H1 (cell line): Measurements from ENCODE around the gene CCDC40. TPM values are rescaled to one million over a fixed set of nuclear protein-coding genes. Genes with fewer than 3 reads are reported as not detected.

ENCODE experiments used
- CTCF ChIA-PET: fragments of 300-600 bp; sonication (Branson Sonifier 250); formaldehyde crosslinking; loops from one replicate; lab custom pipeline; 2021; ENCODE audit not compliant: partially characterized antibody; lab: Charles Lee
- POLR2A ChIA-PET: fragments of 300-600 bp; sonication (Branson Sonifier 250); formaldehyde crosslinking; loops from one replicate; lab custom pipeline; 2021; ENCODE audit warnings: inconsistent platforms; ENCODE audit not compliant: partially characterized antibody; lab: Charles Lee
- DNase-seq, 2 experiments: peaks; one replicate each; pipeline versions ENCODE4 v3.0.0 to v3.0.0-alpha.2; 2010 to 2022; ENCODE audit warnings: low spot score in 2 of 2, low read depth in 1 of 2, mixed read lengths in 1 of 2
- FAIRE-seq: peaks from 2 replicates; lab custom pipeline; 2011; peaks lifted over from hg19 to GRCh38; lab: Jason Lieb, UNC
- H2AFZ ChIP-seq: 2 replicates; pipeline ENCODE4 v1.8.1; 2012; ENCODE audit warnings: low read length, inconsistent platforms
- H2AK5ac ChIP-seq: 2 replicates; pipeline ENCODE4 v1.6.1; 2013; ENCODE audit warnings: low read depth, low read length
- H2BK120ac ChIP-seq: replicated peaks from 2 replicates; pipeline ENCODE3; 2013; ENCODE audit warnings: low read depth, low read length, inconsistent platforms
- H2BK12ac ChIP-seq: 2 replicates; pipeline ENCODE4 v1.6.1; 2013; ENCODE audit warnings: low read depth, low read length
- H2BK15ac ChIP-seq: 2 replicates; pipeline ENCODE4 v1.6.1; 2013; ENCODE audit warnings: low read length
- H2BK20ac ChIP-seq: 2 replicates; pipeline ENCODE4 v1.6.1; 2013; ENCODE audit warnings: low read length
- H2BK5ac ChIP-seq: 2 replicates; pipeline ENCODE4 v1.6.1; 2013; ENCODE audit warnings: low read depth, low read length
- H3K14ac ChIP-seq: 2 replicates; pipeline ENCODE4 v1.6.1; 2013; ENCODE audit warnings: inconsistent platforms; ENCODE audit not compliant: insufficient read length
- H3K18ac ChIP-seq: 2 replicates; pipeline ENCODE4 v1.6.1; 2013; ENCODE audit warnings: low read length; ENCODE audit errors: extremely low read depth
- H3K23ac ChIP-seq: 2 replicates; pipeline ENCODE4 v1.6.1; 2013; ENCODE audit warnings: inconsistent platforms; ENCODE audit not compliant: insufficient read length
- H3K23me2 ChIP-seq: 2 replicates; pipeline ENCODE4 v1.6.1; 2013; ENCODE audit warnings: low read depth, low read length
- H3K27ac ChIP-seq: 2 replicates; pipeline ENCODE4 v1.6.1; 2011; ENCODE audit warnings: low read depth, low read length, inconsistent platforms
- H3K27me3 ChIP-seq, 4 experiments: replicated peaks in 1 of 4; 1 replicate in 1 of 4; 2 replicates in 3 of 4; pipeline versions ENCODE4 v1.6.1 to v1.8.1; 2011 to 2013; ENCODE audit warnings: low read length in 3 of 4, mild to moderate bottlenecking in 3 of 4, inconsistent platforms in 2 of 4, mixed read lengths in 2 of 4, moderate library complexity in 1 of 4; ENCODE audit not compliant: control insufficient read depth in 3 of 4, insufficient read depth in 3 of 4; ENCODE audit errors: extremely low read depth in 1 of 4
- H3K36me3 ChIP-seq, 4 experiments: 2 replicates each; pipeline versions ENCODE4 v1.6.1 to v1.8.1; 2011 to 2013; ENCODE audit warnings: mild to moderate bottlenecking in 4 of 4, low read length in 3 of 4, moderate library complexity in 2 of 4, control low read depth in 1 of 4, inconsistent platforms in 1 of 4; ENCODE audit not compliant: insufficient read depth in 4 of 4, control insufficient read depth in 2 of 4
- H3K4ac ChIP-seq: replicated peaks from 2 replicates; pipeline ENCODE3; 2013; ENCODE audit warnings: low read length, low read depth, mixed read lengths, inconsistent platforms; ENCODE audit not compliant: insufficient read length
- H3K4me1 ChIP-seq, 4 experiments: replicated peaks in 1 of 4; 1 replicate in 1 of 4; 2 replicates in 3 of 4; pipeline versions ENCODE4 v1.6.1 to v1.8.1; 2011 to 2013; ENCODE audit warnings: low read length in 3 of 4, inconsistent platforms in 2 of 4, mixed read lengths in 1 of 4; ENCODE audit not compliant: insufficient read depth in 4 of 4, control insufficient read depth in 3 of 4
- H3K4me2 ChIP-seq, 2 experiments: 2 replicates each; pipeline versions ENCODE4 v1.6.1 to v1.8.1; 2011 to 2013; ENCODE audit warnings: low read depth in 2 of 2, low read length in 2 of 2, control low read depth in 1 of 2, inconsistent platforms in 1 of 2, mild to moderate bottlenecking in 1 of 2; ENCODE audit not compliant: insufficient read depth in 1 of 2
- H3K4me3 ChIP-seq, 4 experiments: fragments of 200-600, 300-600 bp in 1 of 4; sonication (generic), shearing (Covaris generic), sonication (Bioruptor Twin) in 1 of 4; 2 replicates each; pipeline versions ENCODE4 v1.5.1 to v1.8.1; 2011 to 2016; ENCODE audit warnings: low read length in 4 of 4, low read depth in 3 of 4, control low read depth in 2 of 4, inconsistent platforms in 2 of 4, mild to moderate bottlenecking in 2 of 4, mixed read lengths in 1 of 4, moderate library complexity in 1 of 4; ENCODE audit not compliant: insufficient read depth in 2 of 4; ENCODE audit errors: extremely low read depth in 1 of 4
- H3K56ac ChIP-seq: replicated peaks from 2 replicates; pipeline ENCODE3; 2013; ENCODE audit warnings: low read depth, mild to moderate bottlenecking, mixed read lengths, low read length, inconsistent platforms; ENCODE audit not compliant: insufficient read length
- H3K79me1 ChIP-seq: 2 replicates; pipeline ENCODE4 v1.6.1; 2013; ENCODE audit warnings: low read depth, low read length, control low read depth
- H3K79me2 ChIP-seq, 2 experiments: 2 replicates each; pipeline versions ENCODE4 v1.6.1 to v1.8.1; 2012 to 2013; ENCODE audit warnings: low read length in 2 of 2, mild to moderate bottlenecking in 2 of 2, inconsistent platforms in 1 of 2; ENCODE audit not compliant: insufficient read depth in 2 of 2, control insufficient read depth in 1 of 2
- H3K9ac ChIP-seq, 4 experiments: replicated peaks in 1 of 4; 1 replicate in 1 of 4; 2 replicates in 3 of 4; pipeline versions ENCODE4 v1.6.1 to v1.8.1; 2011 to 2013; ENCODE audit warnings: low read depth in 3 of 4, low read length in 3 of 4, control low read depth in 2 of 4, mild to moderate bottlenecking in 2 of 4, moderate library complexity in 2 of 4, inconsistent platforms in 1 of 4; ENCODE audit errors: extremely low read depth in 1 of 4
- H3K9me3 ChIP-seq, 2 experiments: 2 replicates each; pipeline versions ENCODE4 v1.6.1 to v1.8.1; 2012 to 2013; ENCODE audit warnings: mild to moderate bottlenecking in 2 of 2, moderate library complexity in 2 of 2, control low read depth in 1 of 2, inconsistent platforms in 1 of 2, low read depth in 1 of 2, low read length in 1 of 2, mixed read lengths in 1 of 2; ENCODE audit not compliant: insufficient read depth in 2 of 2
- H4K20me1 ChIP-seq, 2 experiments: replicated peaks in 1 of 2; 2 replicates each; pipeline versions ENCODE3 to v1.8.1; 2011 to 2013; ENCODE audit warnings: inconsistent platforms in 2 of 2, low read length in 2 of 2, mild to moderate bottlenecking in 1 of 2; ENCODE audit not compliant: insufficient read depth in 2 of 2, control insufficient read depth in 1 of 2
- H4K5ac ChIP-seq: 2 replicates; pipeline ENCODE4 v1.6.1; 2013; ENCODE audit warnings: low read length, low read depth, mixed read lengths, inconsistent platforms; ENCODE audit not compliant: insufficient read length
- H4K8ac ChIP-seq: 2 replicates; pipeline ENCODE4 v1.8.0; 2013; ENCODE audit warnings: mild to moderate bottlenecking, moderate library complexity, low read length, inconsistent platforms; ENCODE audit not compliant: insufficient read depth; ENCODE audit errors: extremely low read depth
- H4K91ac ChIP-seq: replicated peaks from 2 replicates; pipeline ENCODE3; 2013; ENCODE audit warnings: low read length, mixed read lengths, inconsistent platforms; ENCODE audit not compliant: insufficient read length
- ATF2 ChIP-seq: IDR thresholded peaks from 2 replicates; pipeline ENCODE4 v1.6.1; 2012; ENCODE audit warnings: low read length, inconsistent platforms
- CBX8 ChIP-seq: fragments of 300-800, 300-1000 bp; sonication (generic); IDR thresholded peaks from 2 replicates; pipeline ENCODE4 v1.7.1; 2016; ENCODE audit warnings: low read depth, low read length, borderline replicate concordance
- EP300 ChIP-seq, 2 experiments: IDR thresholded peaks; 1 replicate in 1 of 2; 2 replicates in 1 of 2; pipeline ENCODE4 v1.6.1; 2011 to 2012; ENCODE audit warnings: low read depth in 2 of 2, low read length in 2 of 2, mild to moderate bottlenecking in 2 of 2, borderline replicate concordance in 1 of 2, inconsistent platforms in 1 of 2, moderate library complexity in 1 of 2
- JUND ChIP-seq: IDR thresholded peaks from 2 replicates; pipeline ENCODE4 v1.6.1; 2011; ENCODE audit warnings: mild to moderate bottlenecking, improper control_type of control experiment, low read length
- MAX ChIP-seq: IDR thresholded peaks from 2 replicates; pipeline ENCODE4 v1.6.1; 2012; ENCODE audit warnings: inconsistent platforms
- POLR2AphosphoS5 ChIP-seq: IDR thresholded peaks from 2 replicates; pipeline ENCODE4 v1.6.1; 2011; ENCODE audit warnings: low read depth, low read length
- RXRA ChIP-seq: IDR thresholded peaks from 2 replicates; pipeline ENCODE4 v1.6.1; 2011; ENCODE audit warnings: low read depth, mild to moderate bottlenecking, low read length, moderate library complexity; ENCODE audit not compliant: insufficient read depth
- SAP30 ChIP-seq: fragments of 300-600 bp; sonication (generic); IDR thresholded peaks from 2 replicates; pipeline ENCODE4 v1.7.1; 2012; ENCODE audit warnings: low read length, moderate library complexity, mild to moderate bottlenecking, inconsistent platforms; ENCODE audit not compliant: insufficient read depth, insufficient replicate concordance
- TBP ChIP-seq: IDR thresholded peaks from 2 replicates; pipeline ENCODE4 v1.6.1; 2011; ENCODE audit warnings: low read depth, low read length, improper control_type of control experiment
- WGBS, 2 experiments: shearing (Covaris generic) in 1 of 2; methylation state at CpG; one replicate each; pipeline versions ENCODE4 v1.1.6 to v1.1.7; 2013 to 2015; ENCODE audit warnings: low lambda C conversion rate in 2 of 2, mixed read lengths in 2 of 2, inconsistent platforms in 1 of 2, low coverage in 1 of 2, missing lambda C conversion rate in 1 of 2; ENCODE audit not compliant: insufficient replicate concordance in 2 of 2, insufficient coverage in 1 of 2, insufficient read length in 1 of 2; ENCODE audit errors: extremely low coverage in 1 of 2, missing lambda C conversion rate in 1 of 2; 5-methylcytosine and 5-hydroxymethylcytosine counted together
- polyA plus RNA-seq, 7 experiments: library from polyadenylated mRNA; depleted of rRNA in 3 of 7; stranded (reverse) in 5 of 7; unstranded in 2 of 7; fragments of >200 nt in 5 of 7; fragments of 200-250 nt in 2 of 7; gene quantifications; 1 replicate in 5 of 7; 2 replicates in 1 of 7; 4 replicates in 1 of 7; pipeline versions ENCODE4 v1.2.1 to v1.2.3, GENCODE V29; 2011 to 2013; ENCODE audit warnings: missing spikeins in 2 of 7, mixed read lengths in 2 of 7
- total RNA-seq: library from RNA; stranded (reverse); fragmentation: NEBNext Ultra II Directional; extraction: Animal tissue kit (Norgen Biotek cat#: 25700); gene quantifications from 2 replicates; pipeline ENCODE4 v1.2.1, GENCODE V29; 2021

The CCDC40 gene
- total and polyA plus RNA-seq, 2 of the 8 experiments (the other 6 are each of a cell fraction or from before 2014, with no cell fraction given) = 4.1 to 11.5 TPM

GRCh38 chr17:80025796-80026195 lies 10.6 kb upstream of the CCDC40 start:
- no peak overlapping the region for H2BK12ac ChIP-seq
- H3K4me3 ChIP-seq = no peak overlapping the region
- H2AK5ac ChIP-seq = no peak overlapping the region
- H3K23me2 ChIP-seq = peaks cover 14% of the 10 kb centered on the region
- no peak overlapping the region for H3K4ac ChIP-seq
- H3K56ac ChIP-seq = no peak overlapping the region
- 91% methylated on average over 10 of the region's 10 CpGs; no CpG with 5 or more reads in 1 of the 2 experiments for WGBS, 2 experiments
- H3K27ac ChIP-seq = no peak overlapping the region
- H2BK120ac ChIP-seq = no peak overlapping the region
- peaks cover 22 to 42% of the 10 kb centered on the region in 2 experiments for H4K20me1 ChIP-seq
- H3K14ac ChIP-seq = no peak overlapping the region
- no peak for FAIRE-seq
- H3K4me1 ChIP-seq = peaks cover 0 to 11% (median 4%) of the 10 kb centered on the region in 4 experiments; a peak in 6 of 7 replicates
- H2AFZ ChIP-seq = no peak overlapping the region
- CTCF ChIA-PET = interaction anchor here (10.8 kb wide), 1 partner anchor 18 kb away, joined by 110 read pairs; no protein-coding TSS in a partner anchor
- H3K9ac ChIP-seq = no peak overlapping the region
- no peak overlapping the region for H3K23ac ChIP-seq
- no peak overlapping the region for H4K91ac ChIP-seq
- peaks cover 32% of the 10 kb centered on the region for H3K79me1 ChIP-seq
- H2BK20ac ChIP-seq = no peak overlapping the region
- TF ChIP-seq TBP = no peak
- TF ChIP-seq ATF2 = no peak
- no peak for TF ChIP-seq CBX8
- TF ChIP-seq POLR2AphosphoS5 = no peak
- no peak for TF ChIP-seq SAP30
- no peak for TF ChIP-seq JUND
- no peak for TF ChIP-seq RXRA
- no peak for TF ChIP-seq EP300 (IDR thresholded peaks at IDR 0.05; ENCODE audit: borderline replicate concordance in 1 of 2, low read depth in 2 of 2, low read length in 2 of 2)
- TF ChIP-seq MAX = no peak
- no peaks in the 10 kb centered on the region for H3K9me3 ChIP-seq
- no peak overlapping the region for H4K5ac ChIP-seq
- POLR2A ChIA-PET = interaction anchor here (1.0 to 2.6 kb wide), 5 partner anchors 8 to 75 kb away, joined by 3 to 15 read pairs (median 4); partner anchors contain the start of genes GAA and TBC1D16
- H3K4me2 ChIP-seq = no peak overlapping the region
- no peaks in the 10 kb centered on the region; a peak in 1 of 7 replicates for H3K27me3 ChIP-seq
- DNase-seq = no peak
- H3K79me2 ChIP-seq = peaks cover 18 to 85% of the 10 kb centered on the region in 2 experiments
- no peak overlapping the region for H4K8ac ChIP-seq
- no peak overlapping the region for H2BK5ac ChIP-seq
- H3K36me3 ChIP-seq = no peaks in the 10 kb centered on the region; a peak in 1 of 8 replicates
- H2BK15ac ChIP-seq = no peak overlapping the region
- H3K18ac ChIP-seq = no peak overlapping the region
